ENCODE data around the gene GFOD1. TPM values are rescaled to one million over a fixed set of nuclear protein-coding genes. Genes with fewer than 3 reads are reported as not detected.

GFOD1 gene
- total and polyA plus RNA-seq, 10 of the 15 experiments (the other 5 are each of a cell fraction or from before 2014, with no cell fraction given) = 6.5 to 41.4 (median 16.0) TPM

- TF ChIP-seq CREB1 (IDR thresholded peaks at IDR 0.05; ENCODE audit: low read depth) (no peak), SUZ12 (IDR thresholded peaks at IDR 0.05; ENCODE audit: unreplicated experiment) (no peak)
These were observed 65.9 kb downstream of the GFOD1 start (continued) for GRCh38 chr6:13421425-13422059.

- no peaks in the 10 kb centered on the region for H3K27me3 ChIP-seq (replicated peaks in 1 of 2; ENCODE audit: control insufficient read depth in 2 of 2, insufficient read depth in 2 of 2, low read length in 1 of 2)
- in situ Hi-C loops (cut with MboI) (no loop called here), intact Hi-C loops (cut with micrococcal nuclease; ENCODE audit: unreplicated experiment) (no loop called here)
- H3K27ac ChIP-seq (ENCODE audit: control insufficient read depth, insufficient read depth) = no peak overlapping the region
- H4K20me1 ChIP-seq (ENCODE audit: control insufficient read depth, insufficient read depth) = no peaks in the 10 kb centered on the region
- H3K79me2 ChIP-seq (ENCODE audit: control insufficient read depth, insufficient read depth, low read length) = peaks cover 35% of the 10 kb centered on the region
- H3K36me3 ChIP-seq (ENCODE audit: control insufficient read depth in 2 of 2, insufficient read depth in 2 of 2, low read length in 1 of 2) = peaks cover 4 to 21% of the 10 kb centered on the region in 2 experiments
- CTCF ChIA-PET = interaction anchor here (0.6 to 0.7 kb wide), 2 partner anchors 10 to 50 kb away, joined by 3 to 4 read pairs; no protein-coding TSS in a partner anchor
- no peak overlapping the region for H2AFZ ChIP-seq (ENCODE audit: control insufficient read depth, low read depth, low read length)
- no peak overlapping the region for H3K4me2 ChIP-seq (ENCODE audit: control insufficient read depth, insufficient read depth)
- no peaks in the 10 kb centered on the region; the same call in 2 of the 3 replicates for H3K9me3 ChIP-seq (replicated peaks; ENCODE audit: control insufficient read depth, insufficient read depth, low read length)
- RAD21 ChIA-PET (ENCODE audit: unreplicated experiment) = no interaction called here
- H3K9ac ChIP-seq (ENCODE audit: control insufficient read depth, insufficient read depth, low read length) = no peak overlapping the region
- no peak for DNase-seq (ENCODE audit: low read depth, low spot score)
- SMC1A ChIA-PET (ENCODE audit: uncharacterized antibody, unreplicated experiment) = interaction anchor here (0.7 to 17.6 kb wide), 7 partner anchors 9 to 117 kb away, joined by 3 to 240 read pairs (median 3); no protein-coding TSS in a partner anchor
- ATAC-seq = no peak
- no peak for FAIRE-seq
- WGBS (ENCODE audit: insufficient coverage, insufficient replicate concordance, low lambda C conversion rate, missing lambda C conversion rate) = 94% methylated on average over 6 of the region's 6 CpGs
- H3K4me1 ChIP-seq (ENCODE audit: control insufficient read depth, insufficient read depth, low read length) = peaks cover 21% of the 10 kb centered on the region
- BruUV-seq (replicated peaks) = no TSS peak
- no peak overlapping the region for H3K4me3 ChIP-seq
- POLR2A ChIA-PET = interaction anchor here (1.4 kb wide), 1 partner anchor 36 kb away, joined by 3 read pairs; no protein-coding TSS in a partner anchor
- TF ChIP-seq JUNB (IDR thresholded peaks at IDR 0.05) (no peak), GABPA (IDR thresholded peaks at IDR 0.05; ENCODE audit: low read depth) (no peak), RCOR1 (conservative IDR thresholded peaks at IDR 0.05; ENCODE audit: low read depth, low read length) (no peak), MTA2 (IDR thresholded peaks at IDR 0.05; ENCODE audit: low read depth) (no peak), RELB (IDR thresholded peaks at IDR 0.05; ENCODE audit: low read depth) (no peak), BMI1 (IDR thresholded peaks at IDR 0.05; ENCODE audit: borderline replicate concordance) (no peak), ATF2 (IDR thresholded peaks at IDR 0.05; ENCODE audit: low read length) (no peak), NR2C1 (IDR thresholded peaks at IDR 0.05) (no peak), YBX1 (IDR thresholded peaks at IDR 0.05) (no peak), SIN3A (IDR thresholded peaks at IDR 0.05; ENCODE audit: low read depth, low read length) (no peak), ZNF622 (IDR thresholded peaks at IDR 0.05) (no peak), SKIL (IDR thresholded peaks at IDR 0.05; ENCODE audit: low read depth, poor library complexity, severe bottlenecking) (no peak), ZBTB11 (CRISPR knock-in tag; IDR thresholded peaks at IDR 0.05) (no peak)
These were observed 67.1 kb downstream of the GFOD1 start for GRCh38 chr6:13420269-13420668.

All from GM12878 (cell line).